ENCODE measurements around the gene PLA2G2E.

Gene PLA2G2E

DNA sequence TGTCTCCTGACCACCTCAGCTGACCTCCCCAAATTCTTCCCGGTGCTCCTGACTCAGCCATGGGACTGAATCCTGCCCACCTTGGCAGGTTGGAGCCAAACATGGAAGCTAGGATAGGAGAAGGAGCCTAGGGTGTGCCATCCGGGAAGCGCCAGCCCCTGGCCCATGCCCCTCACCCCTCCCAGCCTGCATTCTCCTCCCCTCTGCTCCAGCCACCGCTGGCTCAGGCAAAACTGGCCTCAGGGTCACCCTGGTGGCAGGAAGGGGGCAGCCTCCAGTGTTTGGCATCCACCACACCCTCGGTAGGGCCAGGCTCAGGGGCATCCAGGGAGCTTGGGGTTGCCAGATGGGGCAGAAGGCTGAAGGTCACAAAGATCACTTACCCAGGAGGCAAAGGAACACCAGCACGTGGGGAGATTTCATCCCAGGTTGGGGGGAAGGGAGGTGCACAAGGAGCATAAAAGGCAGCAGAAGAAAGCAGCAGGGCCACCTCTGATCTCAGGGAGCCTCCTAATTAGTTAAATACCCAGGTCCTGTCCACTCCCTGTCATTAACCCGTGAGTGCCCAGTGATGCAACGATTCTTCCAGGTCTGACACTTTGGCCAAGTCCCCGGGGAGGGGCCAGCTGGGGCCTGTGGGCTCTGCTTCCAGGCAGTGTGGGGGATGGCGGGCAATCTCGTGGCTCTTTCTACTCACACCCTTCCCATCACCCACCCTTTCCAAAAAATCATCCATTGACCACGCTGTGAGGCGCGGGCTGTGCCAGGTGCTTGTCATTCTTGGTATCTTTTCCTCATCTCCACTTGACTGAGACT is at the start of gene PLA2G2E:
TSS of gene PLA2G2E (minus strand) at position 481 of the 816 bp plus-strand sequence. CDS start at position 423, 58 bp downstream.
- DNase-seq (ENCODE audit: low read depth in 2 of 2), result no peak

- DNase-seq (ENCODE audit: low read depth in 2 of 2), result no peak
Measured at GRCh38 chr1:19971664-19972063, 48.2 kb upstream of the PLA2G2E start.

GRCh38 chr1:19969898-19970660 is 46.7 kb upstream of the PLA2G2E start:
- no peak for DNase-seq (ENCODE audit: low read depth in 2 of 2)

DNA sequence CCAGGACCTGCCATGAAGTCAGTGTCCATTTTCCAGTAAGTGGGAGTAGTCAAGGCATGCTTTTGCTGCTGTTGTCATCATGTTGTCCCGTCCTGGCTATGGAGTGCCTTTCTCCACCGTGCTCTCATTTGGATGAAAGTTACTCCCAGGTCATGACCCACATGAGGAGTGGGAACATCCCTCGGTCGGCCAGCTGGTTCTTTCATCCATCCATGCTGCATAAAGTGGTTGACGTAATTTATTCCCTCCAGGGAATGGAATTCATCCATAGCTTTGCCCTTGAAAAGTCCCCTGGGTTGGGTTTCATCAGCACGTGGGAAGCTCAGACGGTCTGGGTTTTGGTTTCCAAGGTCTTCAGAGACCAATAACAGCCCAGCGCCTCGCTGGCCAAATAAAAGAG is 44.4 kb upstream of the PLA2G2E start:
- DNase-seq (ENCODE audit: low read depth in 2 of 2), result no peak

- DNase-seq (ENCODE audit: low read depth in 2 of 2), result no peak
Measured at GRCh38 chr1:19964542-19964941, 41.1 kb upstream of the PLA2G2E start.

DNA sequence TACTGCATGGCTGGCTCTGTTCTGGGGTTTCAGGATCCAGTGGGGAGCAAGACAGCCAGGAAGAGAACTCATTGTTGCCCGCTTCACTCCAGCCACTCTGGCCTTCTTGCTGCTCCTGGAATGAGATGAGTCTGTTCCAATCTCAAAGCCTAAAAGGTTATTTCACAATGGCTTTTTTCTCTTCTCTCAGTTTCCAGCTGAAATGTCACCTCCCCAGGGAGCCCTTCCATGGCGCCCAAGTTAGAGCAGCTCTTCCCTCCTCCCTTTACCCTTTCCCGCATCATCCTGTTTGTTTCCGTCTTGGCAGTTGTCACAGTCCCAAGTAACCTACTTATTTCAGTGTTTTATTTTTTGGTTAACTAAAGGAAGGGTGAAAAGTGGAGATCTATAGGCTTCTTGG is 40.2 kb upstream of the PLA2G2E start:
- no peak for DNase-seq (ENCODE audit: low read depth in 2 of 2)

- no peak for DNase-seq (ENCODE audit: low read depth in 2 of 2)
Measured at GRCh38 chr1:19960591-19960990, 37.2 kb upstream of the PLA2G2E start.

DNA sequence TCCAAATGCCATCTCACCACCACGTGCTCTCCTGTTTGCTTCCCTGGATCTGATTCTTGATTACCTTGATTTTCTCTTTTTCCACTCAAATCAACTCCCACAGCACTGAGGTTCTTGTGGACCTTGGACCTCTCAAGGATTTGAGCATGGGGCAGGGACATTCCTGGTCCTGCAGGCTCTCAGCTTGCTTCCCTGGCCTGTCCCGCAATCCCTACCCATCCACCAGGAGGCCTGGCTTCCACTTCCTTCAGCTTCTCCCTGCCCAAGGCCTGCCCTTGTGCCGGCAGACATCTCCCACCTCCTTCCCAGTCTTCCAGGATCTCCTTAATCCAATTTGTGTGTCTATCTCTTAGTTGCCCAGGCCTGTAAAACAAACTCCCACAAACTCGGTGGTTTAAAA is 34.4 kb upstream of the PLA2G2E start:
- DNase-seq (ENCODE audit: low read depth in 2 of 2), result no peak

GRCh38 chr1:19955534-19956170 is 32.2 kb upstream of the PLA2G2E start:
- no peak for DNase-seq (ENCODE audit: low read depth in 2 of 2)

DNA sequence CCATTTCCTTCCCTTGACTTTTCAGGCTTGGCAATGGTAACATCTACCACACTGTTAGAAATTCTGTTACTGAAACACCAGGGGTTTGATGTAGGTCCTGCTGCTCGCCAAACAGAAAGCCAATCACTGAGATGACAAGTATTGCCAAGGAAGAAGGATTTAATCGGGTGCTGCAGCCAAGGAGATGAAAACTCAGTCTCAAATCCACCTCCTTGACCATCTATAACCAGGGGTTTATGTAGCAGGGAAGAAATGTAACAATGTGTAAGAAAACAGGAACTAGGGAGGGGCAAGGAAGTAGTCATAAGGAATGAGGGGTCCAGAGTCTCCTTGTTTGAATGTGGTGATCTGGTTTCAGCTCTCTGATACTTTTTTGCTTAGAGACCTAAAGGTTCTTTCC is 30.6 kb upstream of the PLA2G2E start:
- DNase-seq (ENCODE audit: low read depth in 2 of 2), result no peak

- DNase-seq (ENCODE audit: low read depth in 2 of 2), result no peak
Measured at GRCh38 chr1:19949016-19949415, 25.6 kb upstream of the PLA2G2E start.

GRCh38 chr1:19946971-19947370 is 23.6 kb upstream of the PLA2G2E start:
- DNase-seq (ENCODE audit: low read depth in 2 of 2), result no peak

DNA sequence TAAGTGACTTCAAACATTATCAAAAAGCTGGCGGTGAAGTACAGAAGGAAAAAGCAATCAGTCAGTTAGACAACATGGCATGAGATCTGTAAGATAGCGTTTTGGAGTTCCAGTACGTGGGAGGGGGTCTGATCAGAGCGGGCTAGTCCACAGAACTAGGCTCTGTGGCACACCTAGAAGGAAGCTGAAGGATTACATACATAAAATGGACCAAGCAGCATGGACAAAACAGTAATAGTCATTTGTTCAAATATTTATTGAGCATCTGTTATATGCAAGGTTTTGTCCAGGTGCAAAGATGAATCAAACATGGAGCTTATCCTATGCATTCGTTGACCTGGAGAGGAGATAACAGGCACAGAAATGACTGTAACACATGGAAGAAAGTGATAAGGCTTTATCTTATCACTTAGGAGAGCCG is 22.9 kb upstream of the PLA2G2E start:
- DNase-seq (ENCODE audit: low read depth in 2 of 2), result no peak

GRCh38 chr1:19945914-19946313 is 22.5 kb upstream of the PLA2G2E start:
- DNase-seq (ENCODE audit: low read depth in 2 of 2), result no peak

- DNase-seq (ENCODE audit: low read depth in 2 of 2), result no peak
Measured at GRCh38 chr1:19942657-19943056, 19.2 kb upstream of the PLA2G2E start.

DNA sequence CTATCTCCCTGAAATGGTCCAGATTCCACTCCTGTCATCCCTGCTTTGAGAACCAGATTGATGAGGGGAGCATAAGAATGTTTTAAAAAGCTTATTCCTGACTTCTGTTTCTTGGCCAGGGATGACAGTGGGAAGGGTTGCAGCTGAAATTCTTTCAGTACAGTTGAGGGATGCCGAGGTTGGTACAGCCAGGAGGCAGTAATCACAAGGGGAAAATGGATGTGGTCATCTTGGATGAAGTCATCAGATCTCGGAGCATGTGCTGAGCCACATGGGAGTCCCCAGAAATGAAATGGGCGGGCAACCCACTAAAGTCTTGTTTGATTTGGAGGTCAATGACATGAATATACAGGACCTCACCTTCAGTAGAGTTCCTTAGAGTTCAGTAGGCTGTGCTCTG is 18.7 kb upstream of the PLA2G2E start:
- no peak for DNase-seq (ENCODE audit: low read depth in 2 of 2)

GRCh38 chr1:19941206-19941568 is 17.8 kb upstream of the PLA2G2E start:
- no peak for DNase-seq (ENCODE audit: low read depth in 2 of 2)

DNA sequence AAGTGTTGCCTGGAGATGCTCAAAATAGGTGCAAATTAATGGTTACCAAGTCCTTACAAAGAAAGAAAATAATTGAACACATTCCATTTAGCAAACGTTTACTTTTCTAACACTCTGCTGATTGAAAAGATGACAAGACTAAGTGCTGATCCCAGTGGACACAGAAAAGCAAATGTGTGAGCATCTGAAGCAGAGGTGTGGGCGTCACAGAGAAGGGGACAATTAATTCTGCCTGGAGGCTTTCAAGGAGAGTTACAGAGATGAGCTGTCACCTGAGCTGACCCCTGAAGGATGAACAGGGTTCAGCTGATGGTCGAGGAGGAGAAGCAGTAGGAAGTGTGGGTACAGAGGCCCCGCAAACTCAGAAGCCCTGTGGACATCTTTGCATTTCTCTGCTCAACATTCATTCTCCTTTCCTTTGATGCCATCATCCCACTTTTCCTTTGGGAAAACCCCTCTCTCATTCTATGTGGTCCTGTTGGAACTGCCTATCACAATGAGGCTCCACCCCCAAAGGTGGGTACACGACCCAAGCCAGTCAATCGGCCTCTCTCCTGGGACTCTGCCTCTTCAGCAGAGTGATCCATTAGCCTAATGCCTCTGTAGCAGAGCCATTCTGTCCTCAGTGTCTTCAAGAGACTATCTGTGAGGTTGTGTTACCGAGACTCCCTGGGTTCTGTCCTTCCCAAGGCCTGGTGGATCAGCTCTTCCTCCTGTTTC is 17.2 kb upstream of the PLA2G2E start:
- no peak for DNase-seq (ENCODE audit: low read depth in 2 of 2)

GRCh38 chr1:19938472-19938871 is 15.1 kb upstream of the PLA2G2E start:
- DNase-seq (ENCODE audit: low read depth in 2 of 2), result no peak

DNA sequence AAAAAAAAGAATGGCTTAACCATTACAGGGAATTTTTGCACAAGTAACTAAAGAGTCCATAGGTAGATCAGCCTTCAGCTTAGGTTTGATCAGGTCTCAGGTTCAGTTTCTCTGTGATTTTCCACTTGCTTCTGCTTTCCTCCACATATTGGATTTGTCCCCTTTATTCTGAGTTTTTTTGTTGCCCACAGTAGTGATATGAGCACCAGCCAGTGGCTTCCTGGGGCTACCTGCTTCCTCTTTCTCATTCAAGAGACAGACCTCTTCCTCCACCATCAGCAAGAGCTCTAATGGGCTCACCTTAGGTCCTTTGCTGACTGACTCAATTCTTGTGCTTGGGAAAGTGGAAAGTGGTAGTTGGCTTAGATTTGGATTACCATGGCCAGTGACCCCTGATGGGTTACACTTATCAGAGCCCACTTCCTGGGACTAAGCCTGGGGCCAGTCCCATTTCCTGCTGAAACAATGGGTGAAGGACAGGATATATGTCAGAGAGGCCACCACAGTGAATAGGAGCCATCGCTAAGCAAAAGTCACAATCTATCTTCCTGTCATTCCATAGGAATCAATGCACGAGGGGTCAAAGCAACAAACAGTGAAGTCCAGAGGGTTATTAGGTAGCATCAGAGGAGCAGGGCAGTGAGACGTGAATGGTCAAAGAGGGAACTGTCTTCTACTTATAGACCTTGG is 12.8 kb upstream of the PLA2G2E start:
- no peak for DNase-seq (ENCODE audit: low read depth in 2 of 2)

- DNase-seq (ENCODE audit: low read depth in 2 of 2), result no peak
Measured at GRCh38 chr1:19934336-19934735, 10.9 kb upstream of the PLA2G2E start.

Data from stimulated activated CD4-positive, alpha-beta T cell treated with anti-CD3 and anti-CD28 coated beads, Interleukin-1b, Interleukin-23, amount 100 ng/mL, for 1 hour (primary cell).